NB4 (cell line): ENCODE data around the gene DGKQ.

Experiments used
- DNase-seq: peaks from one replicate; pipeline ENCODE4 v3.0.0; 2010; ENCODE audit warnings: low read depth
- H3K4me3 ChIP-seq: one replicate; pipeline ENCODE4 v1.5.1; 2011; ENCODE audit warnings: mild to moderate bottlenecking, low read depth, low read length, moderate library complexity
- MYC ChIP-seq: IDR thresholded peaks from 2 replicates; pipeline ENCODE4 v1.6.1; 2011; ENCODE audit warnings: low read depth, low read length
- POLR2A ChIP-seq: IDR thresholded peaks from 2 replicates; pipeline ENCODE4 v1.6.1; 2011; ENCODE audit warnings: mild to moderate bottlenecking; ENCODE audit not compliant: insufficient read length; ENCODE audit errors: extremely low read depth
- TF ChIP-seq, protein P1 (sequence below): IDR thresholded peaks from one replicate; pipeline ENCODE4 v1.5.1; 2012; ENCODE audit warnings: low read depth, low read length
- TF ChIP-seq, protein P2 (sequence below): IDR thresholded peaks from 2 replicates; pipeline ENCODE4 v1.6.1; 2011; ENCODE audit warnings: low read depth, low read length

The DGKQ gene

DNA sequence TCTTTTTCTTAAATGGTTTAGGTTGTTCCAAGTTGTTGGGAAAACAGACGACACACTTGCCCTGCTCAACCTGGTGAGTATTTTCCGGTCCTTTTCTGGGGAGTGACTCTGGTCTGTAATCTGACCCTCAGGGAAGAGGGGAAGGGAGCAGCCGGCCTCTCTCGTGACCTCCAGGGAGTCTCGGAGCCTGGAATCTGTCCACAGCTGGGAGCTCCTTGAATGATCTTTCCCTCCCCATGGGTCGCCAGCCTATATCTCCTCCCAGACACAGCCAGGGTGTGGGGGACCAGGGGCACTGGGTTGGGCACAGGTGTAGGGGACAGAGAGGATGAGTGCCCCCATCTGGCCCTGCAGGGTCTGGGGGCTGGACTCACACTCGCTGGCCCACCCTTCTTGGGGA is 22.2 kb downstream of the DGKQ start:
- H3K4me3 ChIP-seq, result no peak overlapping the region
- DNase-seq, result no peak
- TF ChIP-seq MYC (no peak), POLR2A (no peak)

DNA sequence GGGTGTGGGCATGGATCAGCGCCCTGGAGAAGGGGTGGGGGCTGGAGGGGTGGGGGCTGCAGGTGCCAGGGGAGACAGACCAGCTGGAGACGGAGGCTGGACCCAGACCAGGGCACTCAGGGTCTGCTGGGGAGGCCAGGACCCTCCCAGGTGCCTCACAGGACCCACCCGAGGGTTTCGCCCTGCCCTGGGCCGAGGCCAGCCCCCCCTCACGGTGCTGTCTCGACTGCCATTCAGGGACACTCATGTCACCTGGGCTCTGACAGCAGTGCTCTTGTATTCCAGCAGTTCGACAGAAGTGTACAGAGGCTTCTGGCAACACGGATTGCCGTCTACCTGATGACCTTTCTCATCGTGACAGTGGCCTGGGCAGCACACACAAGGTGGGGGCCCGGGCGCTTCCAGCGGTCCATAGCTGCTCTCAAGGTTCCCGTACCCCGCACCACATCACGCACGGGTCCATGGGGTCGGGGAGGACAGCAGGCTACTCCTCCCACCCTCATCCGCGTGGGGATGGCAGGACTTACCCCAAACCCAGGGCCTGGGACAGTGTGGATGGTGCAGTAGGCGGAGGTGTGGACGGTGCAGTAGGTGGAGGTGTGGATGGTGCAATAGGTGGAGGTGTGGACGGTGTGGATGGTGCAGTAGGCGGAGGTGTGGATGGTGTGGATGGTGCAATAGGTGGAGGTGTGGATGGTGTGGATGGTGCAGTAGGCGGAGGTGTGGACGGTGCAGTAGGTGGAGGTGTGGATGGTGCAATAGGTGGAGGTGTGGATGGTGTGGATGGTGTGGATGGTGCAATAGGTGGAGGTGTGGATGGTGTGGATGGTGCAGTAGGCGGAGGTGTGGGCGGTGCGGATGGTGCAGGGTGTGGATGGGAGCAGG is 23.0 kb downstream of the DGKQ start:
- DNase-seq, result no peak
- H3K4me3 ChIP-seq, result no peak overlapping the region
- TF ChIP-seq POLR2A (no peak), MYC (no peak)
- TF ChIP-seq, protein P1, sequence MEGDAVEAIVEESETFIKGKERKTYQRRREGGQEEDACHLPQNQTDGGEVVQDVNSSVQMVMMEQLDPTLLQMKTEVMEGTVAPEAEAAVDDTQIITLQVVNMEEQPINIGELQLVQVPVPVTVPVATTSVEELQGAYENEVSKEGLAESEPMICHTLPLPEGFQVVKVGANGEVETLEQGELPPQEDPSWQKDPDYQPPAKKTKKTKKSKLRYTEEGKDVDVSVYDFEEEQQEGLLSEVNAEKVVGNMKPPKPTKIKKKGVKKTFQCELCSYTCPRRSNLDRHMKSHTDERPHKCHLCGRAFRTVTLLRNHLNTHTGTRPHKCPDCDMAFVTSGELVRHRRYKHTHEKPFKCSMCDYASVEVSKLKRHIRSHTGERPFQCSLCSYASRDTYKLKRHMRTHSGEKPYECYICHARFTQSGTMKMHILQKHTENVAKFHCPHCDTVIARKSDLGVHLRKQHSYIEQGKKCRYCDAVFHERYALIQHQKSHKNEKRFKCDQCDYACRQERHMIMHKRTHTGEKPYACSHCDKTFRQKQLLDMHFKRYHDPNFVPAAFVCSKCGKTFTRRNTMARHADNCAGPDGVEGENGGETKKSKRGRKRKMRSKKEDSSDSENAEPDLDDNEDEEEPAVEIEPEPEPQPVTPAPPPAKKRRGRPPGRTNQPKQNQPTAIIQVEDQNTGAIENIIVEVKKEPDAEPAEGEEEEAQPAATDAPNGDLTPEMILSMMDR, result no peak
- TF ChIP-seq, protein P2, sequence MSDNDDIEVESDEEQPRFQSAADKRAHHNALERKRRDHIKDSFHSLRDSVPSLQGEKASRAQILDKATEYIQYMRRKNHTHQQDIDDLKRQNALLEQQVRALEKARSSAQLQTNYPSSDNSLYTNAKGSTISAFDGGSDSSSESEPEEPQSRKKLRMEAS, result no peak

DNA sequence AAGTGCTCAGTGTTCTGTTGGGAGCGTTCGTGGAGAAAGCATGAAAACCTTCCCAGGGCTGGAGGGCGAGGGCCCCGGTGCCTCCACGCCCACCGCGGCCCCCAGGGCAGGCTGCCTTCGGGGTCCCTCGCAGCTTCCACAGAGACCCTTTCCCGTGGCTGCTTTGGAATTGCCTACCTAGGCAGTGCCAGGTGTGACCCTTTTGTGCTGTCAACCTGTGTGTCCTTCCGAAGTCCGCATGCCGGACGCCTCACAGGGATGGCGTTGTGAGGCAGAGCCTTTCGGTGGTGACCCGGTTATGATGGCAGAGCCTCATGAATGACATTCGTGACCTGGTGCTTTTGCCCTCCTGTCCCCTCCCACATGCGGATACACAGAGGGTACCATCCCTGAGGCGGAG is 23.7 kb downstream of the DGKQ start:
- TF ChIP-seq POLR2A (no peak), MYC (no peak)
- TF ChIP-seq, protein P1, result no peak
- TF ChIP-seq, protein P2, result no peak
- DNase-seq, result no peak
- H3K4me3 ChIP-seq, result no peak overlapping the region

DNA sequence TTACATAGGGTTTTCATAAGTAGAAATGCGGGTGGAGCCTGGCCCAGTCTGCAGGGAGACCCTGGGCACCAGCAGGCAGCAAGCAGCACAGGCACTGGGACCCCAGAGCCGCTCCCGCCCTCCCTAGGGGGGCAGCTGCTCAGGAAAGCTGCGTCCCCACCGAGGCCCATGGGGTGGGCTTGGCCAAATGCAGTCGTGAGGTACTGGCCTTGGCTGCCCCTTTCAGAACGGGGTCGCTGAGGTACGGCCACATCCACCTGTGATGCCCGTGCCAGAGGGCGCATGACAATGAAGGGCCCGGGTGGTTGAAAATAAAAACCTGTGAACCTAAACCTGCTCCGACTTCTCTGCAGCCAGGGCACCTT is 24.5 kb downstream of the DGKQ start:
- no peak for DNase-seq
- TF ChIP-seq, protein P1, result no peak
- TF ChIP-seq, protein P2, result no peak
- TF ChIP-seq POLR2A (no peak), MYC (no peak)
- no peak overlapping the region for H3K4me3 ChIP-seq

DNA sequence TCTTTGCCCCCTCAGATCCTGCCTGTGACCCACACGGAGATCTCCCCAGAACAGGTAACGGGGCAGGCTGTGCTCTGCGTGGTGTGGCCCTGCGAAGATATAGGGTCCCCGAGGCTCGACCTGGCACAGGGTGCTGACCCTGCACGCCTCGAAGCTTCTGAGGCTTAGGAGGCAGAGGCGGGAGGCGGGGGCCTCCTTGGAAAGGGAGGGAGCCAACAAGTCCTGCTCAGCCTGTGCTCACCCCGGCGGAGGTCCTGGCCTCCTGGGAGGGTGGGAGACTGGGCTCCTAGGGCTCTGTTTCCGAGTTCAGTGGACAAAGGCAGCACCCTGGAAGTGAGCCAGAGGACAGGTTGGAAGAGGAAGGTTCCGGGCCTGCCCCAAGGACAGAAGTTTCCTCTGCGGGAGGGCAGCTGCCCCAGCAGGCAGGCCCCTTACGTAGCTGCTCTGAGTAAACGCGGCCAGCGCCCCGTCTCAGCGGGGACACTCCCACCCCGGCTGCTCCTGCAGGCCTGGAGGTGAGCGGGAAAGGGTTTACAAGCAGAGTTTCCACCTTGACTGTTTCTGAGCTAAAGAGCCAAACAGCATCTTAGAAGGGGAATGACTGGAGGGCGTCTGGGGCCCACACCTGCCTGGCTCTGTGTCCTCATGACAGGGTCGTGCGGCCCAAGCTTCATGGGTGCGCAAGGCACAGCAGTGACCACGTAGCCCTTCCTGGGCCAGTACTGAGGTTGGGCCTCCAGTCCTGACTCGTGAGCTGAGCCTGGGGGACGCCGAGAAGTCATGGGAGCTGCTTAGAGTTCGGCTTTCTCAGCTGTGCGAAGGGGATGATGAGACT is 25.1 kb downstream of the DGKQ start:
- no peak for TF ChIP-seq MYC
- TF ChIP-seq, protein P1, result no peak
- TF ChIP-seq, protein P2, result no peak
- no peak for TF ChIP-seq POLR2A
- H3K4me3 ChIP-seq, result no peak overlapping the region
- DNase-seq, result no peak

DNA sequence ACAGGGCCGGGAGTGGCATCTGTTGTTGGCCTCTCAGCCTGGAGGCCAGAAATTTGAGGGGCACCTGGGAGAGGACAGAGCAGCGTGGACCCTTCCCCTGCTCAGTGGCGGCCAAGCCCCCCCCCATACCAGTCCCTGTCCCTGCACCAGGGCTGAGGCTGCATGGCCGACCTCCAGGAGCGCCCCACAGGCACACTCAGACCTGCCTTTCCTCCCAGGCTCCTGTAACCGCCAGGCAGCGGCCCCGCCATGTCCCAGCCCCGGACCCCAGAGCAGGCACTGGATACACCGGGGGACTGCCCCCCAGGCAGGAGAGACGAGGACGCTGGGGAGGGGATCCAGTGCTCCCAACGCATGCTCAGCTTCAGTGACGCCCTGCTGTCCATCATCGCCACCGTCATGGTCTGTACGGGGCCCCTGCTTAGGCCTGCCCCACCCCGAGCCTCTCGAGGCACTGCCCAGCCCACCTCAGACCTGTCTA is 25.8 kb downstream of the DGKQ start:
- no peak for DNase-seq
- no peak overlapping the region for H3K4me3 ChIP-seq
- TF ChIP-seq, protein P2, result no peak
- TF ChIP-seq POLR2A (no peak), MYC (no peak)
- TF ChIP-seq, protein P1, result no peak
